Endothelial cell of umbilical vein (primary cell): ENCODE measurements around the gene RNF126. TPM values are rescaled to one million over a fixed set of nuclear protein-coding genes. Genes with fewer than 3 reads are reported as not detected.
A peak's percentile ranks its signal among the peaks of the same experiment; 100 is the strongest.

ENCODE experiments used
- BruUV-seq: library from RNA; stranded (reverse); fragments of 400-500 nt; replicated peaks from 2 replicates; lab custom pipeline; 2021; lab: Mats Ljungman, UMichigan
- CTCF ChIA-PET: fragments of 300-600, 350-600 bp; sonication (Branson Sonifier 250); formaldehyde crosslinking; loops from one replicate; lab custom pipeline; 2021; ENCODE audit warnings: antibody characterized with exemption, inconsistent platforms; lab: Charles Lee
- POLR2A ChIA-PET: fragments of 300-600, 350-600 bp; sonication (Branson Sonifier 250); formaldehyde crosslinking; loops from one replicate; lab custom pipeline; 2021; ENCODE audit warnings: antibody characterized with exemption, inconsistent platforms; lab: Charles Lee
- DNase-seq: peaks from one replicate; pipeline ENCODE4 v3.0.0-alpha.2; 2011; ENCODE audit warnings: low read depth, low spot score
- FAIRE-seq: peaks from 2 replicates; lab custom pipeline; 2011; peaks lifted over from hg19 to GRCh38; lab: Jason Lieb, UNC
- H2AFZ ChIP-seq: 2 replicates; pipeline ENCODE4 v1.6.0; 2012; ENCODE audit warnings: low read depth, low read length, control low read depth, inconsistent platforms
- H3K27ac ChIP-seq: 2 replicates; pipeline ENCODE4 v1.5.1; 2011; ENCODE audit warnings: low read depth, mild to moderate bottlenecking, control low read depth, low read length, moderate library complexity; ENCODE audit not compliant: insufficient read depth
- H3K27me3 ChIP-seq, 2 experiments: 2 replicates each; pipeline versions ENCODE4 v1.6.0 to v1.6.1; 2011; ENCODE audit warnings: low read length in 2 of 2, mixed read lengths in 1 of 2; ENCODE audit not compliant: control insufficient read depth in 2 of 2, insufficient read depth in 2 of 2
- H3K36me3 ChIP-seq, 2 experiments: 2 replicates in 1 of 2; 3 replicates in 1 of 2; pipeline ENCODE4 v1.5.1; 2011; ENCODE audit warnings: low read length in 2 of 2, mild to moderate bottlenecking in 1 of 2, moderate library complexity in 1 of 2; ENCODE audit not compliant: control insufficient read depth in 2 of 2, insufficient read depth in 2 of 2; ENCODE audit errors: extremely low read depth in 1 of 2
- H3K4me1 ChIP-seq: 3 replicates; pipeline ENCODE4 v1.5.1; 2011; ENCODE audit warnings: mild to moderate bottlenecking, low read length; ENCODE audit not compliant: control insufficient read depth, insufficient read depth; ENCODE audit errors: extremely low read depth
- H3K4me2 ChIP-seq: 2 replicates; pipeline ENCODE4 v1.6.1; 2011; ENCODE audit warnings: low read length, control low read depth, mixed read lengths; ENCODE audit not compliant: insufficient read depth
- H3K4me3 ChIP-seq, 3 experiments: fragments of 200-600 bp in 1 of 3; sonication (generic), shearing (Covaris generic) in 1 of 3; replicated peaks in 1 of 3; 2 replicates each; pipeline ENCODE4 v1.5.1; 2011 to 2016; ENCODE audit warnings: control low read depth in 3 of 3, low read length in 3 of 3, mild to moderate bottlenecking in 2 of 3, inconsistent platforms in 1 of 3, low read depth in 1 of 3, moderate library complexity in 1 of 3; ENCODE audit not compliant: insufficient read depth in 1 of 3
- H3K79me2 ChIP-seq: 2 replicates; pipeline ENCODE4 v1.6.0; 2012; ENCODE audit warnings: low read length, inconsistent platforms; ENCODE audit not compliant: control insufficient read depth, insufficient read depth
- H3K9ac ChIP-seq: replicated peaks from 2 replicates; pipeline ENCODE3; 2011; ENCODE audit warnings: low read length, control low read depth; ENCODE audit not compliant: insufficient read depth; ENCODE audit errors: extremely low read depth
- H3K9me1 ChIP-seq: replicated peaks from 3 replicates; pipeline ENCODE4 v1.6.0; 2011; ENCODE audit warnings: mild to moderate bottlenecking, low read length; ENCODE audit not compliant: control insufficient read depth, insufficient read depth; ENCODE audit errors: extremely low read depth
- H3K9me3 ChIP-seq: replicated peaks from 2 replicates; pipeline ENCODE4 v1.5.1; 2012; ENCODE audit warnings: low read length, inconsistent platforms; ENCODE audit not compliant: control insufficient read depth, insufficient read depth
- H4K20me1 ChIP-seq: replicated peaks from 2 replicates; pipeline ENCODE3; 2011; ENCODE audit warnings: mild to moderate bottlenecking, low read length; ENCODE audit not compliant: control insufficient read depth, insufficient read depth; ENCODE audit errors: extremely low read depth
- EZH2 ChIP-seq: IDR thresholded peaks from 2 replicates; pipeline ENCODE4 v1.6.1; 2012; ENCODE audit warnings: borderline replicate concordance, low read depth, mild to moderate bottlenecking, moderate library complexity, low read length, inconsistent platforms; ENCODE audit not compliant: severe bottlenecking
- FOS ChIP-seq: IDR thresholded peaks from 2 replicates; pipeline ENCODE4 v1.6.1; 2011; ENCODE audit warnings: mild to moderate bottlenecking, low read length, moderate library complexity, borderline replicate concordance; ENCODE audit not compliant: insufficient read depth
- GATA2 ChIP-seq: IDR thresholded peaks from 2 replicates; pipeline ENCODE4 v1.7.0; 2011; ENCODE audit warnings: low read depth, mild to moderate bottlenecking, moderate library complexity, mixed read lengths, low read length; ENCODE audit not compliant: insufficient read length, insufficient read depth
- JUN ChIP-seq: IDR thresholded peaks from 2 replicates; pipeline ENCODE4 v1.6.1; 2011; ENCODE audit warnings: borderline replicate concordance, low read depth; ENCODE audit not compliant: insufficient read length, insufficient read depth
- MAX ChIP-seq: IDR thresholded peaks from 2 replicates; pipeline ENCODE4 v1.6.1; 2011; ENCODE audit not compliant: insufficient read depth, insufficient read length
- MYC ChIP-seq: IDR thresholded peaks from one replicate; pipeline ENCODE4 v1.6.1; 2011; ENCODE audit warnings: mild to moderate bottlenecking, low read depth, low read length
- POLR2A ChIP-seq: IDR thresholded peaks from 2 replicates; pipeline ENCODE4 v1.6.1; 2012; ENCODE audit warnings: low read depth, mild to moderate bottlenecking, control low read depth, low read length
- POLR2AphosphoS5 ChIP-seq: IDR thresholded peaks from 2 replicates; pipeline ENCODE4 v1.6.1; 2012; ENCODE audit warnings: low read depth, mild to moderate bottlenecking, control low read depth, low read length, moderate library complexity; ENCODE audit not compliant: insufficient read depth
- dilution Hi-C: fragments of 300-500 bp; cut with MboI; formaldehyde crosslinking; loops from one replicate; pipeline ENCODE4 v1.15.0; 2019; ENCODE audit warnings: low sequenced_read_pairs; ENCODE audit not compliant: extremely low pct_ligation_motif_present
- intact Hi-C: fragments of 100-400 bp; cut with micrococcal nuclease; formaldehyde crosslinking; loops from one replicate; pipeline ENCODE4 v1.10.0; 2022
- polyA plus RNA-seq, 4 experiments: library from polyadenylated mRNA; depleted of rRNA in 3 of 4; stranded (reverse) in 3 of 4; unstranded in 1 of 4; fragments of >200 nt; gene quantifications; 2 replicates each; pipeline versions ENCODE4 v1.2.1 to v1.2.3, GENCODE V29; 2011 to 2012; ENCODE audit warnings: missing spikeins in 1 of 4
- total RNA-seq: library from RNA; stranded (reverse); gene quantifications from 2 replicates; pipeline ENCODE4 v1.2.3, GENCODE V29; 2021
- TF ChIP-seq, protein P1 (sequence below), 2 donors: IDR thresholded peaks; 1 replicate in 1 of 2; 2 replicates in 1 of 2; pipeline ENCODE4 v1.5.1; 2011; ENCODE audit warnings: low read length in 2 of 2, mild to moderate bottlenecking in 2 of 2, moderate library complexity in 2 of 2, control low read depth in 1 of 2, inconsistent platforms in 1 of 2, low read depth in 1 of 2; ENCODE audit not compliant: insufficient read depth in 1 of 2; ENCODE audit errors: extremely low read depth in 1 of 2

RNF126 gene
- total and polyA plus RNA-seq, 2 donors (not counting 3 experiments of a cell fraction or from before 2014, with no cell fraction given) = 19.2 to 61.3 TPM

DNA sequence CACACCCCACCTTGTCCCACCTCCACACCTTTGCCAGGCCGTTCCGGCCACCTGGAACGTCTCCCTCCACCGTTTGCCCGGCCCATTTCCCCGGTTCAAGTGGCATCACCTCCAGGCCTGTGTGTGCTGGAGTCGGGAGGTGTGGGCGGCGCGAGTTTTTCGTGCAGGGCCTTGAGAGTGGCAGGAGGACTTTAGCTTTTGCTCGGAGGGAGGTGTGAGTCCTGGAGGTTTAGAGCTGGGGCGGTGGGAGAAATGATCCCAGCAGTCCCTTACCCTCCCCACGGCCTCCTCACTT is 41.4 kb upstream of the RNF126 start:
- H3K79me2 ChIP-seq = no peaks in the 10 kb centered on the region
- H4K20me1 ChIP-seq = no peaks in the 10 kb centered on the region
- DNase-seq = no peak
- H2AFZ ChIP-seq = peak overlapping the region; percentile 4
- no TSS peak for BruUV-seq
- H3K9me3 ChIP-seq = no peaks in the 10 kb centered on the region
- CTCF ChIA-PET = interaction anchor here (1.3 to 1.4 kb wide), 2 partner anchors 24 to 30 kb away, joined by 6 to 7 read pairs; no protein-coding TSS in a partner anchor
- H3K4me1 ChIP-seq = peaks cover 3% of the 10 kb centered on the region
- dilution Hi-C loops (no loop called here), intact Hi-C loops (no loop called here)
- no peaks in the 10 kb centered on the region for H3K36me3 ChIP-seq
- no peak for TF ChIP-seq EZH2
- no peak for TF ChIP-seq MAX
- FAIRE-seq = no peak
- H3K4me2 ChIP-seq = no peak overlapping the region
- POLR2A ChIA-PET = no interaction called here
- peaks cover 0 to 3% of the 10 kb centered on the region in 2 experiments for H3K27me3 ChIP-seq
- no peak overlapping the region for H3K27ac ChIP-seq
- no peaks in the 10 kb centered on the region for H3K9me1 ChIP-seq
- H3K4me3 ChIP-seq = no peak overlapping the region
- no peak overlapping the region for H3K9ac ChIP-seq

DNA sequence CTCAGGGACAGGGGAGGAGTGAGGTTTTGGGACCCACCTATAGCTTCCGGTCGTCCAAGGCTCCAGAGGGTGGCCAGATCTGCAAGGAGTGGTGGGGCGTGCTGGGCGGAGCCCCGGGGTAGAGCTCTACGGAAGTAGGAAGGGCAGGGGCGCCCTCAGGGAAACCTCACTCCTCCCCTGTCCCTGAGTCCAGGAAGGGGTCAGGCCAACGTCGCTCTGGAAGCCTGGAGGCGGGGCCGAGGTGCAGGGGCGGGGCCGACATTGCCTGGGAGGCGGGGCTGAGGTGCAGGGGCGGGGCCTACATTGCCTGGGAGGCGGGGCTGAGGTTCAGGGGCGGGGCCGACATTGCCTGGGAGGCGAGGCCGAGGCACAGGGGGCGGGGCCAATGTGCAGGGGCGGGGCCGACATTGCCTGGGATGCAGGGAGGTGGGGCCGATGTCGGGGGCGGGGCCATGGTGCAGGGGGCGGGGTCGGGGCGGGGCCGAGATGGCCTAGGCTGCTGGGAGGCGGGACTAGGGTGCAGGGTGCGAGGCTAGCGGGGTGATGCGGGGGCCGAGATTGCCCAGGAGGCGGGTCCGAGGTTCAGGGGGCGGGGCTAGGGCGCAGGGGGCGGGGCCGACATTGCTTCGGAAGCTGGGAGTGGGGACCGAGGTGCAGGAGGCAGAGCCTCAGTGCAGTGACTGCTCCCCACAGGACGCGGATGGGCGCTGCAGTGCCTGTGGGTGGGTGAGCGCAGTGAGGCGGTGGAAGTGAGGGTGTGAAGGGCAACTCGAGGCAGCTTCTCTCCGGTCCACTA is 40.8 kb upstream of the RNF126 start:
- CTCF ChIA-PET = interaction anchor here (1.0 to 1.4 kb wide), 3 partner anchors 23 to 30 kb away, joined by 5 to 7 read pairs (median 6); no protein-coding TSS in a partner anchor
- Histone ChIP-seq H3K9ac (no peak overlapping the region), H3K36me3 (no peaks in the 10 kb centered on the region), H3K9me3 (no peaks in the 10 kb centered on the region), H3K27me3 (peaks cover 0 to 3% of the 10 kb centered on the region in 2 experiments), H3K4me1 (peaks cover 3% of the 10 kb centered on the region), H3K4me2 (no peak overlapping the region), H3K27ac (no peak overlapping the region), H3K4me3 (no peak overlapping the region), H3K9me1 (no peaks in the 10 kb centered on the region), H2AFZ (peak overlapping the region; percentile 64), H4K20me1 (no peaks in the 10 kb centered on the region), H3K79me2 (no peaks in the 10 kb centered on the region)
- DNase-seq (peak; percentile 22), FAIRE-seq (peak; percentile 73)
- POLR2A ChIA-PET = no interaction called here
- no peak for TF ChIP-seq POLR2A
- no peak for TF ChIP-seq JUN
- no peak for TF ChIP-seq EZH2
- no peak for TF ChIP-seq FOS
- TF ChIP-seq GATA2 = no peak
- no peak for TF ChIP-seq POLR2AphosphoS5
- TF ChIP-seq, protein P1, sequence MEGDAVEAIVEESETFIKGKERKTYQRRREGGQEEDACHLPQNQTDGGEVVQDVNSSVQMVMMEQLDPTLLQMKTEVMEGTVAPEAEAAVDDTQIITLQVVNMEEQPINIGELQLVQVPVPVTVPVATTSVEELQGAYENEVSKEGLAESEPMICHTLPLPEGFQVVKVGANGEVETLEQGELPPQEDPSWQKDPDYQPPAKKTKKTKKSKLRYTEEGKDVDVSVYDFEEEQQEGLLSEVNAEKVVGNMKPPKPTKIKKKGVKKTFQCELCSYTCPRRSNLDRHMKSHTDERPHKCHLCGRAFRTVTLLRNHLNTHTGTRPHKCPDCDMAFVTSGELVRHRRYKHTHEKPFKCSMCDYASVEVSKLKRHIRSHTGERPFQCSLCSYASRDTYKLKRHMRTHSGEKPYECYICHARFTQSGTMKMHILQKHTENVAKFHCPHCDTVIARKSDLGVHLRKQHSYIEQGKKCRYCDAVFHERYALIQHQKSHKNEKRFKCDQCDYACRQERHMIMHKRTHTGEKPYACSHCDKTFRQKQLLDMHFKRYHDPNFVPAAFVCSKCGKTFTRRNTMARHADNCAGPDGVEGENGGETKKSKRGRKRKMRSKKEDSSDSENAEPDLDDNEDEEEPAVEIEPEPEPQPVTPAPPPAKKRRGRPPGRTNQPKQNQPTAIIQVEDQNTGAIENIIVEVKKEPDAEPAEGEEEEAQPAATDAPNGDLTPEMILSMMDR (IDR thresholded peaks at IDR 0.05; ENCODE audit: extremely low read depth in 1 of 2, insufficient read depth in 1 of 2, low read depth in 1 of 2, low read length in 2 of 2) = no peak
- no peak for TF ChIP-seq MAX
- no peak for TF ChIP-seq MYC
- BruUV-seq = no TSS peak
- intact Hi-C loops (loop anchor here (1.0 kb wide), 1 partner anchor 24 kb away; no protein-coding TSS in a partner anchor), dilution Hi-C loops (no loop called here)
